T-helper 2 cell treated with Interferon-gamma antibody and Interleukin-4, amounts not matched to agents 5 μg/mL and 100 μg/mL, for 36 hours (primary cell): ENCODE measurements around the gene STX16.
A peak's percentile ranks its signal among the peaks of the same experiment; 100 is the strongest.

Source experiments
- DNase-seq: peaks from one replicate; pipeline ENCODE4 v3.0.0; 2021; ENCODE audit warnings: low spot score
- H3K27ac Mint-ChIP-seq: one replicate; pipeline ENCODE4 v1.8.0; 2021; ENCODE audit warnings: mild to moderate bottlenecking, mixed read lengths
- H3K27me3 Mint-ChIP-seq: one replicate; pipeline ENCODE4 v1.8.0; 2021; ENCODE audit warnings: low read depth, mixed read lengths
- H3K36me3 Mint-ChIP-seq: one replicate; pipeline ENCODE4 v1.8.0; 2021; ENCODE audit warnings: low read depth, mixed read lengths
- H3K4me1 Mint-ChIP-seq: one replicate; pipeline ENCODE4 v1.8.0; 2021; ENCODE audit warnings: low read depth, mixed read lengths
- H3K4me3 Mint-ChIP-seq: one replicate; pipeline ENCODE4 v1.8.0; 2022; ENCODE audit warnings: mild to moderate bottlenecking, moderate library complexity, mixed read lengths
- H3K9me3 Mint-ChIP-seq: one replicate; pipeline ENCODE4 v1.8.0; 2021; ENCODE audit warnings: mixed read lengths

The STX16 gene

DNA sequence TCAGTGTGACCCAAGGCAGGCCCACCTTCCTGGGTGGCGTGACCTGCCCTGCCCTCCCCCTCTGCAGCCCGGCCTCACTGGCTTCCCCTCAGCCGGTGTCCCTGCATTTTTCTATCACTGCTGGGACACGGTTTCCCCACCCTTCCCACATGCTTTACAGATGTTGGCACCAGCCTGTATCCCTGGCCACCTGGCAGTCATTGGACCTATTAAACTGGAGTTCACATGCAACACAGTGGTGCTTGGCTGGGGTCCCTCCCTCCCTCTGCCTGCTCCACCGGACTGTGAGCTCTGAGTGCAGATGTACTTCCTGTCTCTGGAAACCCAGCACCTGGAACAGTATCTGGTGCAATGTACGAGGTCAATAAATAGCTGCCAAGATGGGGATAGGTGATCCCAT is 25.5 kb upstream of the STX16 start:
- H3K27ac Mint-ChIP-seq, result no peak overlapping the region
- peaks cover 6% of the 10 kb centered on the region for H3K4me1 Mint-ChIP-seq
- DNase-seq, result no peak
- no peak overlapping the region for H3K4me3 Mint-ChIP-seq
- H3K9me3 Mint-ChIP-seq, result no peaks in the 10 kb centered on the region
- H3K36me3 Mint-ChIP-seq, result no peaks in the 10 kb centered on the region
- H3K27me3 Mint-ChIP-seq, result no peaks in the 10 kb centered on the region

DNA sequence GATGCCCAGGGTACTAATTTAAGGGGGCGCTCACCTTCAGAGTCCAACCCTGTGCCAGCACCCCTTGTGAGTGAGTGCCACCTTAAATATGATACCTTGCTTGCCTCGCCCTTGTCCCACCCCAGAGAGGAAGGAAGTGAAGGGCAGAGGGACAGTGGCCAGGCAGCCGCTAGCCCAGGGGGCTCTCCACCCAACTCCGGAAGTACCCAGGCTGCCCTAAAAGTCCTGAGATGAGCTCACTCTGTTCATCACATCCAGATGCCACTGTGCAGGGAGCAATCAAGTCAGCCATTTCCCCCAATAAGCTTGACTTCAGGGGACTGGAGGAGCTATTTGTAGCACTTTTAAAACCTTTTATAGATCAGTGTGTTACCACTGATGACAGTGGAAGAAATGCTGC is 25.0 kb upstream of the STX16 start:
- Mint-ChIP-seq H3K27ac (no peak overlapping the region), H3K36me3 (no peaks in the 10 kb centered on the region), H3K4me1 (peaks cover 6% of the 10 kb centered on the region), H3K4me3 (no peak overlapping the region), H3K9me3 (no peaks in the 10 kb centered on the region), H3K27me3 (no peaks in the 10 kb centered on the region)
- DNase-seq, result no peak

DNA sequence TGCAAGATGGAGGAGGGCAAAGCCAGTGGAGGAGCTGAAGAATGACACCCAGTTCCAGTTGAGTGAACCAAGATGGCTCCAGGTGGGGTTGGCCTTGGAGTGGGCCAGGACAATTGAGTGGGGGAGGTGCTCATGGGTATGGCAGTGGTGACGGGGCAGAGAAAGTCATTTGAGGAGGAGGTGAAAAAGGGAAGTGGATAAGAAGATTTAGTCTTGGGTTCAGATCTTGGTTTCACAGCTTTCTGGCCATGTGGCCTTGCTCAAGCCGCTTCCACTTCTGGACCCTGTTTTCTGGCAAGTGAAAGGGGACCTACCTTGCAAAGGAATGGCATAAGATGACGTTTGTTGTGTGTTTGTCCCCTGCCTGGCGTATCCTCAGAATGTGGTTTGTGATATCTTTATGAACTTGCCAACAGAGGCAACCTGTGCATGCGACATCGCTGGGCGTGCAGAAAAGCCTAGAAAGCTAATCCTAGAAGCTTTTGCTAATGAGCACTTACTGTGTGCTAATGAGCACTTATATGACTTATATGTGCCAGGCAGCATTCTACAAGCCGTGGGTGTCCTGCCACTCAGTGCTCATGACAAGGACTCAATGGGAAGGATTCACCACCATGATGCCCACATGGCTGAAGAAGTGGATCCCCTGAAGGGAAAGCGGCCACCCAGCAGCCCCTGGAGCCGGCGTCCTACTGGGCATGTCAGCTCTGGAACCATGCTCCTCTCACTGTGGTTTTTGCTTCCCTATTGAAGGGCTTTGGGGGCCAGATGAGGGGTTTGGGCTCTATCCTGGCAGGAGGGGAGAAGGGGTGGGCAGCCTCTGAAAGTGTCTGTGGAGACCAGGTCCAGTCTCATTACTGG is 23.6 kb upstream of the STX16 start:
- H3K9me3 Mint-ChIP-seq, result no peaks in the 10 kb centered on the region
- no peak for DNase-seq
- H3K4me3 Mint-ChIP-seq, result no peak overlapping the region
- no peaks in the 10 kb centered on the region for H3K36me3 Mint-ChIP-seq
- no peak overlapping the region for H3K27ac Mint-ChIP-seq
- H3K27me3 Mint-ChIP-seq, result no peaks in the 10 kb centered on the region
- H3K4me1 Mint-ChIP-seq, result peaks cover 6% of the 10 kb centered on the region

DNA sequence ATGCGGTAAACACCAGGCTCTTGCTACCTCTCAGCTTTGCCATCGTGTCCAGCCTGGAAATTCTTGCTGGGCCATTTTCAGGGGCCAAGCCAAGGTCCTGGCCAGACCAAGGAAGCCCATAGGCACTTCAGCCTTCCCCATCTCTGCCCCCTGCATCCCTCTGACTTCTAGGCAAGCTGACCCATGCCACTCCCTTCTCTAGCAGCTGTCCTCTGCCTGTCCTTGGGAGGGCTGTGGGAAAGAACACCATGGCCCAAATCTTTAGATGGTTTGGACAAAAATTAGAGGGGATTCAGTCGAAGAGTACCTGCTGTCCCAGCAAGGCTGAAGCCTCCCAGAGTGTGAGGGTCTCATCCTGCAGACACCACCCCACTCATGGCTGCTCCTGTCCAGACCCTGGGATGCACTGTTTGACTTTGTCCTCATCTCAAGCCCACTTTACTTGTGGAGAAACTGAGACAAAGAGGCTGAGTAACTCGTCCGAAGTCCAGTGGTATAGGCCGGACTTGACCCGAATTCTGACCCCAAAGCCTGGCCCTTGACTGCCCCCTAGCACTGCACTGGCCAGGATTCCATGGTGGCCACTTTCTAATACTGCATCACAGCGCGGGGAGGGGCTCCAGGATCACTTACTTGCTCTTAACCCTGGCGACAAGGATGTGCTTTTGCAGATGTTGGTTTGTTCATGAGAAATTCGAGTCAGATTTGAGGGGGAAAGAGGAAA is 22.4 kb upstream of the STX16 start:
- Mint-ChIP-seq H3K36me3 (no peaks in the 10 kb centered on the region), H3K9me3 (no peaks in the 10 kb centered on the region), H3K27me3 (no peaks in the 10 kb centered on the region), H3K4me1 (peaks cover 6% of the 10 kb centered on the region), H3K4me3 (no peak overlapping the region), H3K27ac (no peak overlapping the region)
- no peak for DNase-seq

DNA sequence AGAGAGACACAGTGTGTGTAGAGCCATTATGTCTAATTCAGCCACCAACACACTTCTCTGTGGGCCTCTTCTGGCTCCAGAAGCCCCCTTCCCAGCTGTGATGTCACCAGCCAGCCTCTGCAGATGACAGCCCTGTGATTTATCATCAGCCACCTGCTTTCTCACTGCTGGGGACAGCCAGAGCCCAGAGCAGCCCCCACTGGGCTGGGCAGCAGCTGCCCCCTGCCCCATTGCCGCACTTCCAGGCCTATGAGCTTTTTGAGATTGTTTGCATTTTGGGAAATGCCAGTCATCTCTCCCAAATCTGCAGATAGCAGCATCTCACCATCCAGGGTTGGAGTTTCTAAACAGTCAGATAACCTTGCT is 21.9 kb upstream of the STX16 start:
- H3K27me3 Mint-ChIP-seq, result no peaks in the 10 kb centered on the region
- peaks cover 10% of the 10 kb centered on the region for H3K4me1 Mint-ChIP-seq
- H3K9me3 Mint-ChIP-seq, result no peaks in the 10 kb centered on the region
- H3K4me3 Mint-ChIP-seq, result no peak overlapping the region
- no peak for DNase-seq
- H3K36me3 Mint-ChIP-seq, result no peaks in the 10 kb centered on the region
- H3K27ac Mint-ChIP-seq, result no peak overlapping the region

GRCh38 chr20:58630063-58630462 is 21.0 kb upstream of the STX16 start:
- Mint-ChIP-seq H3K27ac (no peak overlapping the region), H3K4me3 (no peak overlapping the region)
- DNase-seq, result no peak

GRCh38 chr20:58633161-58634053 is 17.7 kb upstream of the STX16 start:
- Mint-ChIP-seq H3K36me3 (no peaks in the 10 kb centered on the region), H3K27me3 (peaks cover 2% of the 10 kb centered on the region), H3K4me1 (peaks cover 8% of the 10 kb centered on the region), H3K27ac (no peak overlapping the region), H3K9me3 (no peaks in the 10 kb centered on the region), H3K4me3 (no peak overlapping the region)
- no peak for DNase-seq

More at GRCh38 chr20:58630063-58630462, 21.0 kb upstream of the STX16 start:
- no peaks in the 10 kb centered on the region for H3K36me3 Mint-ChIP-seq
- H3K27me3 Mint-ChIP-seq, result no peaks in the 10 kb centered on the region
- peaks cover 14% of the 10 kb centered on the region for H3K4me1 Mint-ChIP-seq
- H3K9me3 Mint-ChIP-seq, result no peaks in the 10 kb centered on the region

DNA sequence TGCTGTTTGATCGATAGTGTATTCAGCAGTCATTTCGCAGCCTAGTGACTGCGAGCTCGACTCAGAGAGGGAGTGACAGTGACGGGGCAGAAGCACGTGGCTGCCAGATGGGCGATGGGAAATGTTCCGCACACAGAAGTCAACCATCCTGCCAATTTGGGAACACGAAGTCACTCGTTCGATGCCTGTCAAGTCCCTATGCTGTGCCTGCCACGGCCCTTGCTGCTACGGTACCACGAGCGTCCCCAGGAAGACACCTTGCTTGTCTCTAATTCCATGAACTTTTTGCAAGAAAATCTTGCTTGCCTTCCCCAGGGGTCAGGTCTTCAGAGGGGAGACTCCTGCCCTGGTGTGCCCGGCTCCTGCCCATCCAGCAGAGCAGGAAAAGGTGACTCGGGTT is 17.0 kb upstream of the STX16 start:
- Mint-ChIP-seq H3K4me3 (no peak overlapping the region), H3K27ac (no peak overlapping the region), H3K4me1 (peaks cover 8% of the 10 kb centered on the region), H3K27me3 (peaks cover 5% of the 10 kb centered on the region), H3K36me3 (no peaks in the 10 kb centered on the region), H3K9me3 (no peaks in the 10 kb centered on the region)
- DNase-seq, result no peak

- peak; percentile 44 for DNase-seq
- Mint-ChIP-seq H3K27ac (no peak overlapping the region), H3K36me3 (no peaks in the 10 kb centered on the region), H3K9me3 (no peaks in the 10 kb centered on the region), H3K4me3 (no peak overlapping the region), H3K27me3 (peaks cover 9% of the 10 kb centered on the region), H3K4me1 (peaks cover 8% of the 10 kb centered on the region)
These were observed 16.4 kb upstream of the STX16 start for GRCh38 chr20:58634521-58635278.

GRCh38 chr20:58635279-58635665 is 15.8 kb upstream of the STX16 start:
- Mint-ChIP-seq H3K4me3 (no peak overlapping the region), H3K9me3 (no peaks in the 10 kb centered on the region), H3K27ac (no peak overlapping the region), H3K4me1 (peaks cover 8% of the 10 kb centered on the region), H3K27me3 (peaks cover 9% of the 10 kb centered on the region), H3K36me3 (no peaks in the 10 kb centered on the region)
- DNase-seq, result no peak

GRCh38 chr20:58636396-58636982 is 14.6 kb upstream of the STX16 start:
- peaks cover 11% of the 10 kb centered on the region for H3K4me1 Mint-ChIP-seq
- no peak overlapping the region for H3K27ac Mint-ChIP-seq
- H3K36me3 Mint-ChIP-seq, result no peaks in the 10 kb centered on the region
- peaks cover 15% of the 10 kb centered on the region for H3K27me3 Mint-ChIP-seq
- no peaks in the 10 kb centered on the region for H3K9me3 Mint-ChIP-seq
- H3K4me3 Mint-ChIP-seq, result no peak overlapping the region
- DNase-seq, result no peak

DNA sequence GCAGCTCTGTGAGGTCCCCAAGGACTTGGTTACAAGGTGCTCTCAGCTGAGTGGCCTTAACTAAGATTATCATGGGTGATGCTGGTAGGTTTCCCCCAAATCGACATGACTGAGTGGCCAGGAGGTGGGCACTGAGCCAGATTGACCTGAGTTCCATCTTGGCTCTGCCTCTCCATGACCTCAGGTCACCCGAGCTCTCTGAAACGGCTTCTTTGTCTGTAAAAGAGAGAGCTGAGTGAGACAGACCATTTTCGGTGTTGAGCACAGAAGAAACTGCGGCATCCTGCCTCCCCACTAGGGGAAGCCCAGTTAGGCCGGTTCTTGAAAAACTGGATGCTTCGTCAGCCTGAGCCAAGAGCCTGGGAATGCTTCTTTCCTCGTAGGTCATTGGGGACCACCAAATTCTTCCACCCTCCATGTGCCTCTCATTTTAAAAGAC is 14.1 kb upstream of the STX16 start:
- no peaks in the 10 kb centered on the region for H3K36me3 Mint-ChIP-seq

More for the DNA sequence above, 14.1 kb upstream of the STX16 start:
- peaks cover 16% of the 10 kb centered on the region for H3K27me3 Mint-ChIP-seq
- H3K27ac Mint-ChIP-seq, result no peak overlapping the region
- no peak overlapping the region for H3K4me3 Mint-ChIP-seq
- H3K9me3 Mint-ChIP-seq, result no peaks in the 10 kb centered on the region
- DNase-seq, result no peak
- peaks cover 11% of the 10 kb centered on the region for H3K4me1 Mint-ChIP-seq
